GM12878 (cell line): ENCODE data around the gene SPINK9. TPM values are rescaled to one million over a fixed set of nuclear protein-coding genes. Genes with fewer than 3 reads are reported as not detected.
A peak's percentile ranks its signal among the peaks of the same experiment; 100 is the strongest.

Source experiments
- ATAC-seq: fragments of 200-7000 bp; cut with Tn5 transposase; 3 replicates; pipeline ENCODE4 v1.9.1; 2020; ENCODE audit warnings: mild to moderate bottlenecking, moderate library complexity
- BruUV-seq: library from RNA; stranded (reverse); fragments of 400-500 nt; replicated peaks from 2 replicates; lab custom pipeline; 2021; lab: Mats Ljungman, UMichigan
- CTCF ChIA-PET: fragments of 300-600 bp; sonication (Branson Sonifier 250); formaldehyde crosslinking; extraction: SDS; loops from one replicate; lab custom pipeline; 2021; ENCODE audit warnings: inconsistent platforms; lab: Yijun Ruan, JAX
- POLR2A ChIA-PET: fragments of 350-600 bp; formaldehyde crosslinking; extraction: SDS; loops from one replicate; lab custom pipeline; 2021; ENCODE audit warnings: inconsistent platforms; lab: Charles Lee
- RAD21 ChIA-PET: fragments of 300-600 bp; sonication (Branson Sonifier 250); formaldehyde crosslinking; loops from one replicate; lab custom pipeline; 2023; ENCODE audit warnings: antibody characterized with exemption; ENCODE audit not compliant: unreplicated experiment; lab: Charles Lee
- SMC1A ChIA-PET: fragments of 300-600 bp; sonication (Branson Sonifier 250); formaldehyde crosslinking; loops from one replicate; lab custom pipeline; 2023; ENCODE audit not compliant: unreplicated experiment, uncharacterized antibody; lab: Charles Lee
- DNase-seq: peaks from one replicate; pipeline ENCODE4 v3.0.0-alpha.2; 2011; ENCODE audit warnings: low read depth, low spot score
- FAIRE-seq: peaks from 3 replicates; lab custom pipeline; 2011; peaks lifted over from hg19 to GRCh38; lab: Jason Lieb, UNC
- H2AFZ ChIP-seq: 2 replicates; pipeline ENCODE4 v1.6.0; 2011; ENCODE audit warnings: low read depth, low read length, control low read depth; ENCODE audit not compliant: control insufficient read depth
- H3K27ac ChIP-seq: 2 replicates; pipeline ENCODE4 v1.5.1; 2011; ENCODE audit warnings: control low read depth; ENCODE audit not compliant: control insufficient read depth, insufficient read depth
- H3K27me3 ChIP-seq, 2 experiments: replicated peaks in 1 of 2; 2 replicates each; pipeline versions ENCODE4 v1.6.0 to v1.6.1; 2011; ENCODE audit warnings: low read length in 1 of 2; ENCODE audit not compliant: control insufficient read depth in 2 of 2, insufficient read depth in 2 of 2
- H3K36me3 ChIP-seq, 2 experiments: 2 replicates each; pipeline ENCODE4 v1.5.1; 2011; ENCODE audit warnings: low read length in 1 of 2; ENCODE audit not compliant: control insufficient read depth in 2 of 2, insufficient read depth in 2 of 2
- H3K4me1 ChIP-seq: 2 replicates; pipeline ENCODE4 v1.6.1; 2011; ENCODE audit warnings: mild to moderate bottlenecking, low read length, moderate library complexity, mixed read lengths; ENCODE audit not compliant: control insufficient read depth, insufficient read depth
- H3K4me2 ChIP-seq: 2 replicates; pipeline ENCODE4 v1.6.0; 2011; ENCODE audit warnings: control low read depth; ENCODE audit not compliant: control insufficient read depth, insufficient read depth
- H3K4me3 ChIP-seq: fragments of 200-600 bp; sonication (generic); 2 replicates; pipeline ENCODE4 v1.5.1; 2016
- H3K79me2 ChIP-seq: 2 replicates; pipeline ENCODE4 v1.6.0; 2011; ENCODE audit warnings: low read length; ENCODE audit not compliant: control insufficient read depth, insufficient read depth
- H3K9ac ChIP-seq: 2 replicates; pipeline ENCODE4 v1.8.0; 2011; ENCODE audit warnings: low read length, control low read depth, mixed read lengths; ENCODE audit not compliant: control insufficient read depth, insufficient read depth
- H3K9me3 ChIP-seq: replicated peaks from 3 replicates; pipeline ENCODE4 v1.5.1; 2011; ENCODE audit warnings: mild to moderate bottlenecking, low read length; ENCODE audit not compliant: control insufficient read depth, insufficient read depth
- H4K20me1 ChIP-seq: 2 replicates; pipeline ENCODE4 v1.6.0; 2011; ENCODE audit not compliant: control insufficient read depth, insufficient read depth
- CHD2 ChIP-seq: IDR thresholded peaks from 2 replicates; pipeline ENCODE4 v1.6.1; 2011; ENCODE audit warnings: low read depth, low read length, improper control_type of control experiment, borderline replicate concordance
- HDGF ChIP-seq: fragments of 450-650 bp; IDR thresholded peaks from 2 replicates; pipeline ENCODE4 v1.6.1; 2016; ENCODE audit warnings: antibody characterized with exemption
- HSF1 ChIP-seq: fragments of 150-350 bp; IDR thresholded peaks from 2 replicates; pipeline ENCODE4 v1.6.1; 2014; ENCODE audit warnings: mild to moderate bottlenecking, low read depth, low read length
- MEF2A ChIP-seq: IDR thresholded peaks from 2 replicates; pipeline ENCODE4 v1.6.1; 2011; ENCODE audit warnings: low read depth, mild to moderate bottlenecking, low read length, moderate library complexity; ENCODE audit not compliant: insufficient read depth
- MLLT1 ChIP-seq: fragments of 450-650 bp; IDR thresholded peaks from 2 replicates; pipeline ENCODE4 v1.6.1; 2016; ENCODE audit warnings: mild to moderate bottlenecking
- MTA2 ChIP-seq: fragments of 450-650 bp; IDR thresholded peaks from 2 replicates; pipeline ENCODE4 v1.6.1; 2016; ENCODE audit warnings: low read depth, mild to moderate bottlenecking, moderate library complexity
- MTA3 ChIP-seq: IDR thresholded peaks from 2 replicates; pipeline ENCODE4 v1.6.1; 2012; ENCODE audit warnings: low read length, inconsistent platforms, borderline replicate concordance
- MXI1 ChIP-seq: fragments of 150-350 bp; IDR thresholded peaks from 2 replicates; pipeline ENCODE4 v1.6.1; 2011; ENCODE audit warnings: low read depth, mild to moderate bottlenecking, inconsistent platforms, low read length, improper control_type of control experiment
- SPI1 ChIP-seq: IDR thresholded peaks from 2 replicates; pipeline ENCODE4 v1.6.1; 2011; ENCODE audit warnings: low read depth, mild to moderate bottlenecking, low read length, moderate library complexity, borderline replicate concordance; ENCODE audit not compliant: insufficient read depth
- SREBF2 ChIP-seq: IDR thresholded peaks from 2 replicates; pipeline ENCODE4 v1.6.1; 2012; ENCODE audit warnings: mild to moderate bottlenecking, low read length
- STAT1 ChIP-seq: fragments of 450-650 bp; conservative IDR thresholded peaks from 2 replicates; pipeline ENCODE4 v1.6.1; 2014; ENCODE audit warnings: antibody characterized with exemption, mild to moderate bottlenecking
- USF1 ChIP-seq: IDR thresholded peaks from 2 replicates; pipeline ENCODE4 v1.6.1; 2011; ENCODE audit warnings: borderline replicate concordance, low read depth, mild to moderate bottlenecking, moderate library complexity, mixed read lengths, low read length; ENCODE audit not compliant: insufficient read depth; ENCODE audit errors: extremely low read length
- WGBS: methylation state at CpG from one replicate; pipeline ENCODE4 v1.1.6; 2016; ENCODE audit warnings: low lambda C conversion rate; ENCODE audit not compliant: insufficient replicate concordance, insufficient coverage; ENCODE audit errors: missing lambda C conversion rate; 5-methylcytosine and 5-hydroxymethylcytosine counted together
- in situ Hi-C: fragments of 300-500 bp; cut with MboI; formaldehyde crosslinking; loops from 9 replicates; pipeline ENCODE4 v1.14.3; 2018; ENCODE audit warnings: mixed read lengths
- intact Hi-C: fragments of 100-400 bp; cut with micrococcal nuclease; formaldehyde crosslinking; loops from one replicate; pipeline ENCODE4 v1.14.2; 2022; ENCODE audit not compliant: unreplicated experiment
- polyA plus RNA-seq, 11 experiments: library from polyadenylated mRNA; depleted of rRNA in 4 of 11; unstranded in 6 of 11; stranded (reverse) in 5 of 11; fragments of >200 nt; fragmentation: Nextera tagmentation in 4 of 11; fragmentation: Illumina TruSeq in 1 of 11; extraction: Ambion mirVana in 4 of 11; extraction: Trizol in 1 of 11; gene quantifications; 1 replicate in 1 of 11; 2 replicates in 10 of 11; pipeline versions ENCODE4 v1.2.1 to v1.2.3, GENCODE V29; 2011 to 2016; ENCODE audit warnings: inconsistent platforms in 2 of 11, missing spikeins in 2 of 11, low read depth in 1 of 11
- total RNA-seq, 4 experiments: library from RNA; depleted of rRNA in 3 of 4; stranded (reverse); fragments of >200 nt in 3 of 4; fragmentation: Illumina TruSeq in 1 of 4; extraction: Trizol in 1 of 4; gene quantifications; 2 replicates each; pipeline versions ENCODE4 v1.2.1 to v1.2.3, GENCODE V29; 2013 to 2021

Gene SPINK9
- total and polyA plus RNA-seq, 10 of the 15 experiments (the other 5 are each of a cell fraction or from before 2014, with no cell fraction given): not detected

GRCh38 chr5:148336704-148337435 is 1.5 kb downstream of the SPINK9 start:
- Histone ChIP-seq H3K36me3 (no peaks in the 10 kb centered on the region), H4K20me1 (no peaks in the 10 kb centered on the region), H2AFZ (no peak overlapping the region), H3K27ac (no peak overlapping the region), H3K9ac (no peak overlapping the region), H3K9me3 (no peaks in the 10 kb centered on the region), H3K4me2 (no peak overlapping the region), H3K27me3 (no peaks in the 10 kb centered on the region), H3K4me1 (no peaks in the 10 kb centered on the region), H3K79me2 (no peaks in the 10 kb centered on the region), H3K4me3 (no peak overlapping the region)
- in situ Hi-C loops: no loop called here
- ATAC-seq: peak; percentile 88
- no peak for FAIRE-seq
- peak; percentile 8 for DNase-seq
- BruUV-seq: no TSS peak
- POLR2A ChIA-PET: no interaction called here
- 10% methylated on average over 3 of the region's 3 CpGs for WGBS
- intact Hi-C loops: no loop called here
- SMC1A ChIA-PET: no interaction called here
- CTCF ChIA-PET: no interaction called here
- RAD21 ChIA-PET: no interaction called here
- TF ChIP-seq SPI1: peak; percentile 84
- TF ChIP-seq MLLT1: no peak

GRCh38 chr5:148342371-148343045 is 7.1 kb downstream of the SPINK9 start:
- intact Hi-C loops: no loop called here
- no peak for ATAC-seq
- TF ChIP-seq STAT1 (no peak), SREBF2 (no peak), CHD2 (no peak), HDGF (no peak), MTA3 (no peak), MTA2 (no peak), MEF2A (no peak), MXI1 (no peak), HSF1 (no peak), USF1 (no peak)

More at GRCh38 chr5:148342371-148343045, 7.1 kb downstream of the SPINK9 start:
- Histone ChIP-seq H3K4me1 (no peaks in the 10 kb centered on the region), H3K27me3 (no peaks in the 10 kb centered on the region), H3K27ac (no peak overlapping the region), H2AFZ (no peak overlapping the region), H3K79me2 (no peaks in the 10 kb centered on the region), H3K9me3 (no peaks in the 10 kb centered on the region), H3K36me3 (no peaks in the 10 kb centered on the region), H3K4me3 (no peak overlapping the region), H4K20me1 (no peaks in the 10 kb centered on the region), H3K9ac (no peak overlapping the region), H3K4me2 (no peak overlapping the region)
- BruUV-seq: no TSS peak
- 48% methylated on average over 2 of the region's 2 CpGs for WGBS
- DNase-seq (no peak), FAIRE-seq (no peak)
- ChIA-PET CTCF (interaction anchor here (1.0 kb wide), 1 partner anchor 389 kb away, joined by 3 read pairs; no protein-coding TSS in a partner anchor), POLR2A (no interaction called here), RAD21 (no interaction called here), SMC1A (no interaction called here)
- in situ Hi-C loops: no loop called here
